AG04449 (cell line): Measurements from ENCODE around the gene ZBTB18.

Source experiments
- CTCF ChIA-PET: fragments of 350-600 bp; formaldehyde crosslinking; extraction: SDS; loops from one replicate; lab custom pipeline; 2021; ENCODE audit warnings: antibody characterized with exemption; lab: Yijun Ruan, JAX
- POLR2A ChIA-PET: fragments of 400-600, 350-600 bp; formaldehyde crosslinking; extraction: SDS; loops from one replicate; lab custom pipeline; 2020; ENCODE audit warnings: antibody characterized with exemption, inconsistent platforms; lab: Yijun Ruan, JAX
- DNase-seq: peaks from one replicate; pipeline ENCODE4 v3.0.0-alpha.2; 2010; ENCODE audit warnings: low read depth, low spot score
- H3K4me3 ChIP-seq: 2 replicates; pipeline ENCODE4 v1.5.1; 2011; ENCODE audit warnings: low read depth, mild to moderate bottlenecking, control low read depth, low read length
- TF ChIP-seq, protein P1 (sequence below): IDR thresholded peaks from one replicate; pipeline ENCODE4 v1.5.1; 2011; ENCODE audit warnings: mild to moderate bottlenecking, moderate library complexity, low read length, control low read depth, inconsistent platforms; ENCODE audit not compliant: insufficient read depth; ENCODE audit errors: missing control alignments

Gene ZBTB18

DNA sequence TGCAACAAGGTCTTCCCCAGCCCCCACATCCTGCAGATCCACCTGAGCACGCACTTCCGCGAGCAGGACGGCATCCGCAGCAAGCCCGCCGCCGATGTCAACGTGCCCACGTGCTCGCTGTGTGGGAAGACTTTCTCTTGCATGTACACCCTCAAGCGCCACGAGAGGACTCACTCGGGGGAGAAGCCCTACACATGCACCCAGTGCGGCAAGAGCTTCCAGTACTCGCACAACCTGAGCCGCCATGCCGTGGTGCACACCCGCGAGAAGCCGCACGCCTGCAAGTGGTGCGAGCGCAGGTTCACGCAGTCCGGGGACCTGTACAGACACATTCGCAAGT is 3.8 kb downstream of the ZBTB18 start:
- H3K4me3 ChIP-seq, result no peak overlapping the region
- TF ChIP-seq, protein P1, sequence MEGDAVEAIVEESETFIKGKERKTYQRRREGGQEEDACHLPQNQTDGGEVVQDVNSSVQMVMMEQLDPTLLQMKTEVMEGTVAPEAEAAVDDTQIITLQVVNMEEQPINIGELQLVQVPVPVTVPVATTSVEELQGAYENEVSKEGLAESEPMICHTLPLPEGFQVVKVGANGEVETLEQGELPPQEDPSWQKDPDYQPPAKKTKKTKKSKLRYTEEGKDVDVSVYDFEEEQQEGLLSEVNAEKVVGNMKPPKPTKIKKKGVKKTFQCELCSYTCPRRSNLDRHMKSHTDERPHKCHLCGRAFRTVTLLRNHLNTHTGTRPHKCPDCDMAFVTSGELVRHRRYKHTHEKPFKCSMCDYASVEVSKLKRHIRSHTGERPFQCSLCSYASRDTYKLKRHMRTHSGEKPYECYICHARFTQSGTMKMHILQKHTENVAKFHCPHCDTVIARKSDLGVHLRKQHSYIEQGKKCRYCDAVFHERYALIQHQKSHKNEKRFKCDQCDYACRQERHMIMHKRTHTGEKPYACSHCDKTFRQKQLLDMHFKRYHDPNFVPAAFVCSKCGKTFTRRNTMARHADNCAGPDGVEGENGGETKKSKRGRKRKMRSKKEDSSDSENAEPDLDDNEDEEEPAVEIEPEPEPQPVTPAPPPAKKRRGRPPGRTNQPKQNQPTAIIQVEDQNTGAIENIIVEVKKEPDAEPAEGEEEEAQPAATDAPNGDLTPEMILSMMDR, result no peak
- CTCF ChIA-PET, result interaction anchor here (1.2 to 2.9 kb wide), 2 partner anchors 10 kb away, joined by 3 to 7 read pairs; no protein-coding TSS in a partner anchor
- DNase-seq, result no peak
- POLR2A ChIA-PET, result no interaction called here

DNA sequence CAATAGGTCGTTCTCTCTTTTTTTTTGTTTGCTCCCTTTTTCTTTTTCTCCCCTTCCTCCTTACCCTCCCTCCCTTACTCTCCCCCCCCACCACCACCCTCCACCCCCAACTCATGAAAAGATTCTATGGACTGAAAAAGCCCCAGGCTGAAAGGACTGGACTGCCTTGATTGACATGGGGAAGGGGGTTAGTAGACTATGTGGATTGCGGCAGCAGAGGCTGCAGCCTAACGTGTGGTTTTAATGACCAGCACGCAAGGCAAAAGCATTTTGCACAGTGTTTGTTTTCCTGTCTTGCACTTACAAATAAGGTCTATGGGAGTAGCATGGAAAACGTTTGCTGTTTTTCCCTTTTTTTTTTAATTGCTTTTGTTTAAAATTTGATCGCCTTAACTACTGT is 5.5 kb downstream of the ZBTB18 start:
- ChIA-PET CTCF (no interaction called here), POLR2A (no interaction called here)
- no peak overlapping the region for H3K4me3 ChIP-seq
- TF ChIP-seq, protein P1, result no peak
- no peak for DNase-seq

DNA sequence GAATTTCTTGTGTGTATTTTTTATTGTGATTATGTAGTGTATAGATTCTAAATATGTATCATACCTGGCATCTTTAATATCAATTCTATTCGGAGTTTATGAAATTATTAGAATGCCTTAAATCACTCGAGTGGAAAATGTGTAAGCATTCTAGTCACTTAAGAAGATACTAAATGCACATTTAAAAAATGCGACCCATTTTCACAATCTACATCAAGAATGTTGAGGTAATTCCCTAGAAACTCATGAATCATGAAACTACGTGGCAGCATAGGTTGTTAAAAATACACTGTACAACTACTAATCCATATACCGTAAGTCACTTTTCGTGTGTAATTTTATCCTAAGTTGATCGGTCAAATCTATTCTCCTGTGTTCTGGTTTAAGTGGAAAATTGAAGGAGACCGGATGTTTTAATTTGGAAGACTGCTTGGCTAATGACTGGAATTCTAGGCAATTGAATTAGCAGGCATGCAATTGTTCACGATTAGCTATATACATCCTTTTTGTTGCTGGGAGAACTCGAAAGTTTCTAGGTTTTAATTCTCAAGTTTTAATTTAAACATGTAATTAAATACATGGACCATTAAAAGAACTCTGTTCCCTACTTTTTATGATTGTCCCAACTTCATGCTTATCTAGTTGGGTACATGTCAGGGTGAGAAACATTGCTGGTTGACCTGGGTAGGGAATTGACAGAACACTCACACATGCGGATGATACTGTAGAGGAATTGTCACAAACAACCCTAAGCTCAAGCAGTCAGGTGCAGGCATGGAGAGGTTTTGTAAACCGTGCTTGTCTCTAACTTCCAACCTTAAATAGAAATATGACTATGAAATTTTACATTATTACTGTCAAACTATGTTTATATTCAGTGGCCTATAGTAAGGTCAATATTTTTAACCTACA is 6.6 kb downstream of the ZBTB18 start:
- ChIA-PET POLR2A (no interaction called here), CTCF (no interaction called here)
- TF ChIP-seq, protein P1, result no peak
- H3K4me3 ChIP-seq, result no peak overlapping the region
- DNase-seq, result no peak

DNA sequence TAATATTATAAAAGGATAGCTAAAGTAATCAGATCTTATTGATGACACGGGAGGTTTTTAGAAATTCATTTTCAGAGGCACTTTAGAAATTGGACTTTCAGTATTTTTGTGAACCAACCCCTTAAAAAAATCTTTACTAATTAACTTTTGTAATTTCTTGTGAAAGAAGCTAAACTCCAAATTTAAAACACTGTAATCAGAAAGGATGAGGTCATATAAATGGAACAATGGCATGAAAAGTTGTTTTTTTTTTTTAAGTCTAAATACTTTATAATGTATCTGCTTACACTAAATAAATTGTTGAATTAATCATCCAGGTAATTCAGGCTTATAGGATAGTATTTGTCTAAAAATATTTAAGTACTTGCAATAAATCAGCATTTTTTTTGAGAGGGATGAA is 9.0 kb downstream of the ZBTB18 start:
- no peak overlapping the region for H3K4me3 ChIP-seq
- CTCF ChIA-PET, result interaction anchor here (1.0 kb wide), 1 partner anchor 44 kb away, joined by 4 read pairs; no protein-coding TSS in a partner anchor
- DNase-seq, result no peak
- POLR2A ChIA-PET, result no interaction called here
- TF ChIP-seq, protein P1, result no peak

DNA sequence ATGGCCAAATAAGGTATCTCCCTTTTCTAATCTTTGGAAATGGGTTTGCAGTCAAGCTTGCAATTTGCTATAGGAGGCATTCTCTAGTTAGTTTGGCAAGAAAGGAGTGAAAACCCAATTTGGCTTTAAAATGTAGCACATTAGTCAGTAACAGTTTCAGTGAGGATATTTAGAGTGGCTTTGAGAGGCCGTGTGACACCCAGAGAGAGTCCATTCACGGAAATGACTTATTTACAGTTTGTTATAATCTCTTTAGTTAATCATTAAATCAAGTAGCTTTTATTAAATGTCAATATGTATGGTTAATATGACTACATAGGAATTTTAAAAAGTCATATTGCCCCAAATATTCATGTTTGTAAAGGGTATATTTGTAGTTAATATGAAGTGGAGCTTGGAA is 9.6 kb downstream of the ZBTB18 start:
- ChIA-PET CTCF (interaction anchor here (0.7 to 1.0 kb wide), 4 partner anchors 9 to 212 kb away, joined by 3 to 4 read pairs (median 3); partner anchors contain the start of gene ZBTB18), POLR2A (no interaction called here)
- TF ChIP-seq, protein P1, result no peak
- no peak for DNase-seq
- no peak overlapping the region for H3K4me3 ChIP-seq

DNA sequence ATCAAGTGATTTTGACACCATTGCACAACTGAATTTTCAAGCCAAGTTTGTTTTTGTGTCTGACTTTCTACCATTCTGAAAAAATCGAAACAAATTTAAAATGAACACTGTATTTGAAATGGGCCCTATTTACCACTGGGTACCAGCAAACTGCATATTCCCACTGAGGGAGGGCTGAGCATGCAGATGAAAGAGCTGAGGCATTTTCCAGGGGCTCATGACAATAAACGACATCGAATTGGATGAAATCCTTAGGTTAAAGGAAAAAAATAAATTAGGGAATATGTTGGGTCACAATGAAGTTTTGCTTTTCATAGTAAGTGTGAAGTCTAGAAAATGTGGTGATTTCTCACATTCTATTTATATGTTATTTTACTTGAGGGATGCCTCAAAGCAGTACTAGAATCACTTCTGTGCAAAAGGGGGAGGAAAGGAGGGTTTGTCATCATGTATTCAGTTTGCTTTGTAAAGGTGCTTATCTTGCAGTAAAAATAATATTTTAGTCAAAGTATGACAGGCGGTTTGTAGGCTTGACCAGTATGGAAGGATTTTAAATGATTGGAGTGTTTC is 11.2 kb downstream of the ZBTB18 start:
- POLR2A ChIA-PET, result no interaction called here
- CTCF ChIA-PET, result interaction anchor here (1.3 to 1.8 kb wide), 2 partner anchors 10 to 718 kb away, joined by 4 to 5 read pairs; no protein-coding TSS in a partner anchor
- H3K4me3 ChIP-seq, result no peak overlapping the region
- TF ChIP-seq, protein P1, result no peak
- DNase-seq, result no peak
